ENCODE results near the gene ADAT3.

ADAT3 gene

DNA sequence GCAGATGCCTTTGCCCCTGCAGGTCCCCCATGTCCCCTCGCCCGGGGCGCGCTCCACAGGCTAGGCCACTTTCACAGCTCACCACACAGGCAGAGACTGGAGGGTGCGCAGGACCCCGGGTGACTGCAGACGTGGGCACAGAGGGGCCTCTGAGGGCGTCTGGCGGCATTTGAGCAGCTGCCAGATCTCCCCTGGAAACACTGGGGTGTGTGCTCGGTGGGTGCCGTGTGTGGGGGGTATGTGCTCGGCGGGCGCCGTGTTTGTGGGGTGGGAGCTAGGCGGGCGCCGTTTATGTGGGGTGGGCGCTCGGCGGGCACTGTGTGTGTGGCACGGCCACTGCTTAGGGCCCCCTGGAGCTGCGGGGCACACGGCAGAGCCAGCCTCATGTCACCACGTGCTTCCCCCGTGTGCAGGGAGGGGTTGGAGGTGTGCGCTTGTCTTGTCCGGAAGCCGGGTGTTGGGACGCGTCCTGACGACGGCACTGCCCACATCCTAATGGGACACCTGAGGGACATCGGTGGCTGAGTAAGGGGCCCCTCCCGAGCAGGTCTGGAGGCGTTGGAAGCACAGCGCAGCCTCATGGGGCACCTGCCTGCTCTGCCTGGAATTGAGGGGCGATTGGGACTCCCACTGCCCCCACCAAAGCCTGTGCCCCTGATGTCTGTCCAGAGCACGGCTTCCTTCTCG lies 52.5 kb downstream of the ADAT3 start:
- DNase-seq (ENCODE audit: low spot score) = no peak

DNA sequence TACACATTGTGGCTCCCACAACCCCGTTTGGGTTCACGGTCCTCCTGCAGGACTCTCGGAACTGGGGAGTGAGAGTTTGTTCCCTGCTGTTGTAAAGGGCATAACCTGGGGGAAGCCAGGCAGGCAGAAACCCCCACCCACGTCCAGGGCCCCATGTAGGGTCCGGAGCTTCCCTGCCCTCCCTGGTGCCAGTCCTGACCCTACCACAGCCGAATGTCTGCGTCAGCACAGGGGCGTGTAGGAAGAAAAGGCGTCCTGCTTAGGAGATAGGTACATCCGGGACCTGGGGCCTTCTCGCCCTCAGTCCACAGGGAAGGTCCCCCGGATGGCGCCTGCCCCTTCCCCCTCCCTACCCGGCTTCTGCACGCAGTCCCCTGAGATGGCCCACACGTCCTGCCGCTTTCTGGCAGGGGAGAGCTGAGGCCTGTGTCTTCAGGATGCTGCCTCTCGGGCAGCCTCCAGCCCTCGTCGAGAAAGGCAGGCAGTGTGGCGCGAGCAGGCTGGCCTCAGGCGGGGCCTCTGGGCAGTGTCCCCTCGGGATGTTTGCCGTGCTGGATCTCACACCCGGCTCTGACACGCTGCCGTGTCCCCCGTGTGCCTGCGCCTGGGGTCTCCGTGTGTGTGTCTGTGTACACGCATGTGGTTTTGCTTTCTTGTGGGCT lies 54.9 kb downstream of the ADAT3 start:
- DNase-seq (ENCODE audit: low spot score) = no peak

DNA sequence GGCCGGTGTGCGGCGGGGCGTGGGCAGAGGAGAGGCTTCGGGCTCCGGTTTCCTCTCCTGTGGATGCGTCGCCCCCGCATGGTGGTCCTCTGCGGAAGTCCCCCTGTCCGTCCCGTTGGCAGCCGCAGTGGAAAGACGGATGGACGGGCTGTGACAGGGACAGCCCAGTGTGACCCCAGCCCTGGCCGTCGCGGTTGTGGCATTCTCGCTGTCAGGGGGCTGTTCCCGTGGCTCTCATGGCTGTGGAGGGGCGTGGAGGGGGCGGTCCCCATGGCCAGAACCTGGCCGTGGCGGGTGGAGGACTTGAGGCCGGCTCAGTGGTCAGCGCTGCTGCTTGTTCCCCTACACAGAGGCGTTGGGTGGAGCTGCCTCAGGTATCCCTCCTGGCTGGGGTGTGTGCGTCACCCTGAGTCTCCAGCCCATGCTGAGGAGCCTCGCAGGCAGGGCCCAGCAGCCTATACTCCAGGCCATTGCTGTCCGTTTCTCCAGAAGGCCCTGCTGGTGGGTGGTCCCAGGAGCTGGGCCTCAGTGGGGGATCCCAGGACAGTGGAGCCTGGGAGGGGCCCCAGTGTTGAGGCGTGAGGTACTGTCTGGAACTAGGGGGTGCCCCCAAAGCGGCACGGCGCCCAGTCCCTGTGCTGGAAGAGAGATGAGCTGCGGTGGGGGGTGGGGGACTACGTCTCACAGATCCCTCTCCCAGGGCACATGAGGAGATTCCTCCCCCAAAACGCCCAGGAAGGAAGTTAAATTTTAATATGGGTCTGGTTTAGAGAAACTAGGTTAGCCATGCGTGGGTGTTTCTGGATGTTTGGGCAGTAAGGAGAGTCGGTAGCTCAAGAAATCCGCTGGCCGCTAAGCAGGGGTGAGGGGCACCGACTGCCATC lies 56.0 kb downstream of the ADAT3 start:
- DNase-seq (ENCODE audit: low spot score) = no peak

DNA sequence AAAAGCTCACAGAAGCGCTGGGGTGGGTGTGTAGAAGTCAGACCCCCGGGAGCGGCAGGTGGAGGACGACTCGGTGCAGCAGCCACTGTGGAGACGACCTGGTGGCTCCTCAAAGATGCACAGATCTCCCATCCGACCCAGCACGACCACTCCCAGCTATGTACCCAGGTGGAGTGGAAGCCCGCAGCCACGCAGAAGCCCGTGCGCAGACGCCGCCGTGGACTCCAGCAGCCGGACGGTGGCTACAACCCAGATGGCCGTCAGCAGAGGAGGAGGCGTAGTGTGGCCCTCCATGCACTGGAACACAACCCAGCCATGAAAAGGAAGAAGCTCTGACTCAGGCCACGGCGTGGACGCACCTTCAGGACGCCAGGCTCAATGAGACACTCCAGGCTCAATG lies 57.5 kb downstream of the ADAT3 start:
- DNase-seq (ENCODE audit: low spot score) = no peak

Measured in iPS-NIHi11 (cell line).